ENCODE measurements around the gene TCF7L1.

DNA sequence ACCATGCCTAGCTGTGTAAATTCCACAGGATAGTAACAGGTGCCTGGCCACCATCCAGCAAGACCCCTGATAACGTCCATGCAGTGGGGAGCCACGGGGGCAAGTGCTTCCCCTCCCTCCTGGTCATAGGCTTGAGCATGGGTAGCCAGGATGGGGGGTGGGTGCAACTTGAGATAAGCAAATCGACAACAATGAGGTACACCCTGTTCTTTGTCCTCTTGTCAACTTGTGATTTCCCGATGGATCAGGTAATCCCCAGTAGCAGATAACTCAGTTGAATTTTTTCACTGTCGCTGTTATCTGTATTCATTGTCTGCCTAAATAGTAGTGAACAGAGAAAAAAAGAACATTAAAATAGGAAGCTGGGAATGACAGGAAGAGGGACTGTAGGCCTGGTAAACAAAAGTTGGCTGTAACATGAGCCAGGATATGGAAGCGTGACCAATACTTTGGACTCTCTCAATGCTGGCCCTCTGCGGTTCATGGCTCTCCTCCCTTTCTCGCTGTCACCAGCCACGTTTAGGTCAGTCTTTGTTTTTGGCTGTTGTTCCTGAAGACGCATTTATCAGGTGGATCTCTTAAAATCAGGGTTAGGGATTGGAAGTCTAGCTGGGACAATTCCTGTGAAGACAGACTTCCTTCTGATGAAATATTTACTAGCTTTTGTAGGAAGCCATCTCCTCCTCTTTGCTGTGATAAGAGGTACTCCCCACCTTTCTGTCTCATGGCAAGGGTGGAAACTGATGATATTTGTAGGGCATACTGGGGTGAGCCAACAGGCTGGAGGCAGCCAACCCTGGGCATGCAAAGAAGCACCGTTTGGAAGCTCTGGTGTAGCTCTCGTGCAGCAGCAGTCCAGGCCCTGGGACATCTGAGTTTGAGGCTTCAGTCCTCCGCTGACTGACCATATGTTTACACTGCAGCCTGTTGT lies 42.4 kb downstream of the TCF7L1 start:
- TF ChIP-seq POLR2A (IDR thresholded peaks at IDR 0.05; ENCODE audit: extremely low read depth, insufficient read length) = no peak
- no peak for TF ChIP-seq CTCF (IDR thresholded peaks at IDR 0.05; ENCODE audit: low read depth, low read length)

All from NB4 (cell line).